ENCODE measurements around the gene AMPD3. TPM values are rescaled to one million over a fixed set of nuclear protein-coding genes. Genes with fewer than 3 reads are reported as not detected.

The AMPD3 gene
- total and polyA plus RNA-seq, 2 donors (not counting 3 experiments of a cell fraction or from before 2014, with no cell fraction given) = 1.4 to 2.5 TPM

GRCh38 chr11:10494636-10495463 is 39.8 kb downstream of the AMPD3 start:
- H2AFZ ChIP-seq (ENCODE audit: low read depth, low read length) = no peak overlapping the region
- no peak overlapping the region for H3K9ac ChIP-seq (replicated peaks; ENCODE audit: extremely low read depth, insufficient read depth, low read length)
- ChIA-PET POLR2A (no interaction called here), CTCF (interaction anchor here (1.2 kb wide), 2 partner anchors 8 to 42 kb away, joined by 3 to 4 read pairs; no protein-coding TSS in a partner anchor)
- intact Hi-C loops (cut with micrococcal nuclease) (no loop called here), dilution Hi-C loops (cut with MboI; ENCODE audit: extremely low pct_ligation_motif_present, low sequenced_read_pairs) (no loop called here)
- FAIRE-seq (no peak), DNase-seq (ENCODE audit: low read depth, low spot score) (no peak)
- H3K36me3 ChIP-seq (ENCODE audit: control insufficient read depth in 2 of 2, extremely low read depth in 1 of 2, insufficient read depth in 2 of 2, low read length in 2 of 2) = no peaks in the 10 kb centered on the region
- H3K27me3 ChIP-seq (ENCODE audit: control insufficient read depth in 2 of 2, insufficient read depth in 2 of 2, low read length in 2 of 2) = no peaks in the 10 kb centered on the region
- H3K4me3 ChIP-seq (replicated peaks in 1 of 3; ENCODE audit: insufficient read depth in 1 of 3, low read depth in 1 of 3, low read length in 3 of 3) = no peak overlapping the region
- H3K4me1 ChIP-seq (ENCODE audit: control insufficient read depth, extremely low read depth, insufficient read depth, low read length) = peaks cover 16% of the 10 kb centered on the region
- no peak overlapping the region for H3K4me2 ChIP-seq (ENCODE audit: insufficient read depth, low read length)
- H3K79me2 ChIP-seq (ENCODE audit: control insufficient read depth, insufficient read depth, low read length) = no peaks in the 10 kb centered on the region
- H3K9me1 ChIP-seq (replicated peaks; ENCODE audit: control insufficient read depth, extremely low read depth, insufficient read depth, low read length) = no peaks in the 10 kb centered on the region
- H3K9me3 ChIP-seq (replicated peaks; ENCODE audit: control insufficient read depth, insufficient read depth, low read length) = no peaks in the 10 kb centered on the region
- no TSS peak for BruUV-seq (replicated peaks)
- no peak overlapping the region for H3K27ac ChIP-seq (ENCODE audit: insufficient read depth, low read depth, low read length)
- H4K20me1 ChIP-seq (replicated peaks; ENCODE audit: control insufficient read depth, extremely low read depth, insufficient read depth, low read length) = no peaks in the 10 kb centered on the region
- TF ChIP-seq, protein P1, sequence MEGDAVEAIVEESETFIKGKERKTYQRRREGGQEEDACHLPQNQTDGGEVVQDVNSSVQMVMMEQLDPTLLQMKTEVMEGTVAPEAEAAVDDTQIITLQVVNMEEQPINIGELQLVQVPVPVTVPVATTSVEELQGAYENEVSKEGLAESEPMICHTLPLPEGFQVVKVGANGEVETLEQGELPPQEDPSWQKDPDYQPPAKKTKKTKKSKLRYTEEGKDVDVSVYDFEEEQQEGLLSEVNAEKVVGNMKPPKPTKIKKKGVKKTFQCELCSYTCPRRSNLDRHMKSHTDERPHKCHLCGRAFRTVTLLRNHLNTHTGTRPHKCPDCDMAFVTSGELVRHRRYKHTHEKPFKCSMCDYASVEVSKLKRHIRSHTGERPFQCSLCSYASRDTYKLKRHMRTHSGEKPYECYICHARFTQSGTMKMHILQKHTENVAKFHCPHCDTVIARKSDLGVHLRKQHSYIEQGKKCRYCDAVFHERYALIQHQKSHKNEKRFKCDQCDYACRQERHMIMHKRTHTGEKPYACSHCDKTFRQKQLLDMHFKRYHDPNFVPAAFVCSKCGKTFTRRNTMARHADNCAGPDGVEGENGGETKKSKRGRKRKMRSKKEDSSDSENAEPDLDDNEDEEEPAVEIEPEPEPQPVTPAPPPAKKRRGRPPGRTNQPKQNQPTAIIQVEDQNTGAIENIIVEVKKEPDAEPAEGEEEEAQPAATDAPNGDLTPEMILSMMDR (IDR thresholded peaks at IDR 0.05; ENCODE audit: extremely low read depth in 1 of 2, insufficient read depth in 1 of 2, low read depth in 1 of 2, low read length in 2 of 2) = no peak

- H2AFZ ChIP-seq (ENCODE audit: low read depth, low read length) = no peak overlapping the region
- no peak overlapping the region for H3K27ac ChIP-seq (ENCODE audit: insufficient read depth, low read depth, low read length)
- no peaks in the 10 kb centered on the region for H3K9me3 ChIP-seq (replicated peaks; ENCODE audit: control insufficient read depth, insufficient read depth, low read length)
- intact Hi-C loops (cut with micrococcal nuclease) = no loop called here
- no peaks in the 10 kb centered on the region for H3K36me3 ChIP-seq (ENCODE audit: control insufficient read depth in 2 of 2, extremely low read depth in 1 of 2, insufficient read depth in 2 of 2, low read length in 2 of 2)
- peaks cover 10% of the 10 kb centered on the region for H3K4me1 ChIP-seq (ENCODE audit: control insufficient read depth, extremely low read depth, insufficient read depth, low read length)
- FAIRE-seq = no peak
- no TSS peak for BruUV-seq (replicated peaks)
- dilution Hi-C loops (cut with MboI; ENCODE audit: extremely low pct_ligation_motif_present, low sequenced_read_pairs) = no loop called here
- H4K20me1 ChIP-seq (replicated peaks; ENCODE audit: control insufficient read depth, extremely low read depth, insufficient read depth, low read length) = no peaks in the 10 kb centered on the region
- no peaks in the 10 kb centered on the region for H3K27me3 ChIP-seq (ENCODE audit: control insufficient read depth in 2 of 2, insufficient read depth in 2 of 2, low read length in 2 of 2)
- no peaks in the 10 kb centered on the region for H3K79me2 ChIP-seq (ENCODE audit: control insufficient read depth, insufficient read depth, low read length)
- H3K4me3 ChIP-seq (replicated peaks in 1 of 3; ENCODE audit: insufficient read depth in 1 of 3, low read depth in 1 of 3, low read length in 3 of 3) = no peak overlapping the region
- no peak overlapping the region for H3K4me2 ChIP-seq (ENCODE audit: insufficient read depth, low read length)
- ChIA-PET POLR2A (no interaction called here), CTCF (interaction anchor here (1.2 kb wide), 2 partner anchors 8 to 42 kb away, joined by 3 to 4 read pairs; no protein-coding TSS in a partner anchor)
- DNase-seq (ENCODE audit: low read depth, low spot score) = no peak
- H3K9me1 ChIP-seq (replicated peaks; ENCODE audit: control insufficient read depth, extremely low read depth, insufficient read depth, low read length) = no peaks in the 10 kb centered on the region
- no peak overlapping the region for H3K9ac ChIP-seq (replicated peaks; ENCODE audit: extremely low read depth, insufficient read depth, low read length)
- TF ChIP-seq POLR2A (IDR thresholded peaks at IDR 0.05; ENCODE audit: low read depth, low read length) (no peak), GATA2 (IDR thresholded peaks at IDR 0.05; ENCODE audit: insufficient read depth, insufficient read length, low read depth, low read length) (no peak), MYC (IDR thresholded peaks at IDR 0.05; ENCODE audit: low read depth, low read length) (no peak), POLR2AphosphoS5 (IDR thresholded peaks at IDR 0.05; ENCODE audit: insufficient read depth, low read depth, low read length) (no peak), JUN (IDR thresholded peaks at IDR 0.05; ENCODE audit: borderline replicate concordance, insufficient read depth, insufficient read length, low read depth) (no peak), EZH2 (IDR thresholded peaks at IDR 0.05; ENCODE audit: borderline replicate concordance, low read depth, low read length, severe bottlenecking) (no peak), MAX (IDR thresholded peaks at IDR 0.05; ENCODE audit: insufficient read depth, insufficient read length) (no peak), FOS (IDR thresholded peaks at IDR 0.05; ENCODE audit: borderline replicate concordance, insufficient read depth, low read length) (no peak)
- TF ChIP-seq, protein P1 (IDR thresholded peaks at IDR 0.05; ENCODE audit: extremely low read depth in 1 of 2, insufficient read depth in 1 of 2, low read depth in 1 of 2, low read length in 2 of 2) = no peak
Measured at GRCh38 chr11:10495464-10495786, 40.4 kb downstream of the AMPD3 start.

Measured in endothelial cell of umbilical vein (primary cell).